ENCODE results near the gene PPP2R3A.
A peak's percentile ranks its signal among the peaks of the same experiment; 100 is the strongest.

Gene PPP2R3A

GRCh38 chr3:136181741-136182140 lies 216.2 kb downstream of the PPP2R3A start:
- H2AFZ ChIP-seq (ENCODE audit: low read depth, low read length) = no peak overlapping the region
- H3K4me1 ChIP-seq (ENCODE audit: insufficient read depth, low read length) = peaks cover 36% of the 10 kb centered on the region
- peaks cover 8% of the 10 kb centered on the region; the same call in 1 of the 2 replicates for H3K36me3 ChIP-seq (ENCODE audit: insufficient read depth, low read length)
- H3K79me2 ChIP-seq (ENCODE audit: insufficient read depth, low read length) = peaks cover 100% of the 10 kb centered on the region
- H3K9ac ChIP-seq (ENCODE audit: low read depth, low read length) = no peak overlapping the region
- DNase-seq (no peak), ATAC-seq (ENCODE audit: insufficient read depth, low read depth) (no peak)
- no peak overlapping the region for H3K4me3 ChIP-seq (ENCODE audit: low read depth in 1 of 2, low read length in 2 of 2)
- no peak overlapping the region for H3K27ac ChIP-seq (ENCODE audit: low read length)
- no peaks in the 10 kb centered on the region for H3K27me3 ChIP-seq (ENCODE audit: insufficient read depth, low read length, poor library complexity)
- H3K4me2 ChIP-seq (ENCODE audit: insufficient read depth, low read length) = no peak overlapping the region
- no peaks in the 10 kb centered on the region for H3K9me3 ChIP-seq (ENCODE audit: insufficient read depth, low read length, severe bottlenecking)
- TF ChIP-seq CTCF (IDR thresholded peaks at IDR 0.05; ENCODE audit: borderline replicate concordance, extremely low read depth, low read length, poor library complexity, severe bottlenecking) (no peak), EZH2 (IDR thresholded peaks at IDR 0.05; ENCODE audit: borderline replicate concordance, low read depth, low read length, severe bottlenecking) (no peak)
- H4K20me1 ChIP-seq (ENCODE audit: insufficient read depth, low read length) = peaks cover 95% of the 10 kb centered on the region

- DNase-seq (no peak), ATAC-seq (ENCODE audit: insufficient read depth, low read depth) (no peak)
- Histone ChIP-seq H3K9me3 (ENCODE audit: insufficient read depth, low read length, severe bottlenecking) (no peaks in the 10 kb centered on the region), H3K4me2 (ENCODE audit: insufficient read depth, low read length) (no peak overlapping the region), H3K27me3 (ENCODE audit: insufficient read depth, low read length, poor library complexity) (no peaks in the 10 kb centered on the region), H3K4me1 (ENCODE audit: insufficient read depth, low read length) (peaks cover 53% of the 10 kb centered on the region), H3K9ac (ENCODE audit: low read depth, low read length) (no peak overlapping the region), H3K36me3 (ENCODE audit: insufficient read depth, low read length) (peaks cover 14% of the 10 kb centered on the region; the same call in 1 of the 2 replicates), H4K20me1 (ENCODE audit: insufficient read depth, low read length) (peaks cover 95% of the 10 kb centered on the region), H2AFZ (ENCODE audit: low read depth, low read length) (no peak overlapping the region), H3K79me2 (ENCODE audit: insufficient read depth, low read length) (peaks cover 100% of the 10 kb centered on the region), H3K4me3 (ENCODE audit: low read depth in 1 of 2, low read length in 2 of 2) (no peak overlapping the region), H3K27ac (ENCODE audit: low read length) (no peak overlapping the region)
- TF ChIP-seq EZH2 (IDR thresholded peaks at IDR 0.05; ENCODE audit: borderline replicate concordance, low read depth, low read length, severe bottlenecking) = no peak
- TF ChIP-seq CTCF (IDR thresholded peaks at IDR 0.05; ENCODE audit: borderline replicate concordance, extremely low read depth, low read length, poor library complexity, severe bottlenecking) = no peak
Observed at GRCh38 chr3:136184703-136185102, 219.2 kb downstream of the PPP2R3A start.

GRCh38 chr3:136186344-136186743 lies 220.8 kb downstream of the PPP2R3A start:
- TF ChIP-seq CTCF (IDR thresholded peaks at IDR 0.05; ENCODE audit: borderline replicate concordance, extremely low read depth, low read length, poor library complexity, severe bottlenecking) (no peak), EZH2 (IDR thresholded peaks at IDR 0.05; ENCODE audit: borderline replicate concordance, low read depth, low read length, severe bottlenecking) (no peak)
- H3K4me2 ChIP-seq (ENCODE audit: insufficient read depth, low read length) = peak overlapping the region; percentile 67

GRCh38 chr3:136186846-136187245 lies 221.3 kb downstream of the PPP2R3A start:
- TF ChIP-seq CTCF (IDR thresholded peaks at IDR 0.05; ENCODE audit: borderline replicate concordance, extremely low read depth, low read length, poor library complexity, severe bottlenecking) = no peak
- no peak for TF ChIP-seq EZH2 (IDR thresholded peaks at IDR 0.05; ENCODE audit: borderline replicate concordance, low read depth, low read length, severe bottlenecking)
- peak overlapping the region; percentile 67 for H3K4me2 ChIP-seq (ENCODE audit: insufficient read depth, low read length)
- H4K20me1 ChIP-seq (ENCODE audit: insufficient read depth, low read length) = peaks cover 99% of the 10 kb centered on the region
- peaks cover 75% of the 10 kb centered on the region for H3K4me1 ChIP-seq (ENCODE audit: insufficient read depth, low read length)
- ATAC-seq (ENCODE audit: insufficient read depth, low read depth) = no peak
- H3K9me3 ChIP-seq (ENCODE audit: insufficient read depth, low read length, severe bottlenecking) = no peaks in the 10 kb centered on the region
- H3K27me3 ChIP-seq (ENCODE audit: insufficient read depth, low read length, poor library complexity) = no peaks in the 10 kb centered on the region
- H3K9ac ChIP-seq (ENCODE audit: low read depth, low read length) = no peak overlapping the region
- H3K4me3 ChIP-seq (ENCODE audit: low read depth in 1 of 2, low read length in 2 of 2) = no peak overlapping the region
- H3K27ac ChIP-seq (ENCODE audit: low read length) = no peak overlapping the region
- no peak for DNase-seq
- H3K36me3 ChIP-seq (ENCODE audit: insufficient read depth, low read length) = peaks cover 34% of the 10 kb centered on the region
- H3K79me2 ChIP-seq (ENCODE audit: insufficient read depth, low read length) = peaks cover 100% of the 10 kb centered on the region
- no peak overlapping the region for H2AFZ ChIP-seq (ENCODE audit: low read depth, low read length)

More at GRCh38 chr3:136186344-136186743, 220.8 kb downstream of the PPP2R3A start:
- peaks cover 29% of the 10 kb centered on the region for H3K36me3 ChIP-seq (ENCODE audit: insufficient read depth, low read length)
- DNase-seq = no peak
- peak overlapping the region; percentile 41; the same call in 1 of the 2 replicates for H3K27ac ChIP-seq (ENCODE audit: low read length)
- H3K4me3 ChIP-seq (ENCODE audit: low read depth in 1 of 2, low read length in 2 of 2) = no peak overlapping the region
- peak; percentile 57 for ATAC-seq (ENCODE audit: insufficient read depth, low read depth)
- no peaks in the 10 kb centered on the region for H3K9me3 ChIP-seq (ENCODE audit: insufficient read depth, low read length, severe bottlenecking)
- H3K4me1 ChIP-seq (ENCODE audit: insufficient read depth, low read length) = peaks cover 70% of the 10 kb centered on the region
- H3K79me2 ChIP-seq (ENCODE audit: insufficient read depth, low read length) = peaks cover 100% of the 10 kb centered on the region
- no peak overlapping the region for H2AFZ ChIP-seq (ENCODE audit: low read depth, low read length)
- no peak overlapping the region for H3K9ac ChIP-seq (ENCODE audit: low read depth, low read length)
- H3K27me3 ChIP-seq (ENCODE audit: insufficient read depth, low read length, poor library complexity) = no peaks in the 10 kb centered on the region
- peaks cover 98% of the 10 kb centered on the region for H4K20me1 ChIP-seq (ENCODE audit: insufficient read depth, low read length)
